AG09319 (cell line): ENCODE data around the gene PLSCR4.

Experiments used
- DNase-seq: peaks from one replicate; pipeline ENCODE4 v3.0.0-alpha.2; 2010; ENCODE audit warnings: low read depth; ENCODE audit errors: extremely low read depth
- TF ChIP-seq, protein P1 (sequence below): IDR thresholded peaks from 2 replicates; pipeline ENCODE4 v1.5.1; 2011; ENCODE audit warnings: low read depth, mild to moderate bottlenecking, inconsistent platforms, low read length, moderate library complexity

Gene PLSCR4

DNA sequence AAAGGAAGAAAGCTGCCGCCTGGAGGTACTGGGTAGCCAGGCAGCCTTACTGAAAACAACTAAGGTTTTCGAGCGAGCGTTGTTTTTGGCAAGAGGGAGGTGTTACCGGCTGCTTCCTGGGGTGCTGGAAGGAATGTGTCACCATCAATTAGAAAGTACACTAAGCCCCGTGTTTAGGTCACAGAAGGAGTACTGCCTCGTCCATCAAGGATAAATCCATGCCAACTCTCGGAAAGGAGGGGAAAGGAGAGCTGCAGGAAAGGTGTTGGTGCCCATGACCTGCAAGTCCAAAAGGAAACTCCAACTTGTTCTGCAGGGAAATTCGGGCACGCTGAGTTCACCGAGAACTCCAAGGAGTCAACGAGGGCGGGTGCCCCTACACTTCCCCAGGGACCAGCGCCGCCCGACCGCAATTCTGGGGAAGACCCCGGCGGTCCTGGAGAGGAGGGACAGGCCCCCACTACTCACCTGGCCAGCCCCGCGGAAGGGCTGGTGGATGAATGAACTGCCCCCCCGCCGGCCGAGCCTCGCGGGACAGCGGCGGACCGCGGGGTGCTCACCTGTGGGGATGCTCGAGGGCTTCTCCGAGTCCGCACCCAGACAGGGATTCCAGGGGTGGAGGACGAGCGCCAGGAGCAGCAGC lies 90.5 kb downstream of the PLSCR4 start:
- no peak for DNase-seq
- TF ChIP-seq, protein P1, sequence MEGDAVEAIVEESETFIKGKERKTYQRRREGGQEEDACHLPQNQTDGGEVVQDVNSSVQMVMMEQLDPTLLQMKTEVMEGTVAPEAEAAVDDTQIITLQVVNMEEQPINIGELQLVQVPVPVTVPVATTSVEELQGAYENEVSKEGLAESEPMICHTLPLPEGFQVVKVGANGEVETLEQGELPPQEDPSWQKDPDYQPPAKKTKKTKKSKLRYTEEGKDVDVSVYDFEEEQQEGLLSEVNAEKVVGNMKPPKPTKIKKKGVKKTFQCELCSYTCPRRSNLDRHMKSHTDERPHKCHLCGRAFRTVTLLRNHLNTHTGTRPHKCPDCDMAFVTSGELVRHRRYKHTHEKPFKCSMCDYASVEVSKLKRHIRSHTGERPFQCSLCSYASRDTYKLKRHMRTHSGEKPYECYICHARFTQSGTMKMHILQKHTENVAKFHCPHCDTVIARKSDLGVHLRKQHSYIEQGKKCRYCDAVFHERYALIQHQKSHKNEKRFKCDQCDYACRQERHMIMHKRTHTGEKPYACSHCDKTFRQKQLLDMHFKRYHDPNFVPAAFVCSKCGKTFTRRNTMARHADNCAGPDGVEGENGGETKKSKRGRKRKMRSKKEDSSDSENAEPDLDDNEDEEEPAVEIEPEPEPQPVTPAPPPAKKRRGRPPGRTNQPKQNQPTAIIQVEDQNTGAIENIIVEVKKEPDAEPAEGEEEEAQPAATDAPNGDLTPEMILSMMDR: peak; percentile 77

DNA sequence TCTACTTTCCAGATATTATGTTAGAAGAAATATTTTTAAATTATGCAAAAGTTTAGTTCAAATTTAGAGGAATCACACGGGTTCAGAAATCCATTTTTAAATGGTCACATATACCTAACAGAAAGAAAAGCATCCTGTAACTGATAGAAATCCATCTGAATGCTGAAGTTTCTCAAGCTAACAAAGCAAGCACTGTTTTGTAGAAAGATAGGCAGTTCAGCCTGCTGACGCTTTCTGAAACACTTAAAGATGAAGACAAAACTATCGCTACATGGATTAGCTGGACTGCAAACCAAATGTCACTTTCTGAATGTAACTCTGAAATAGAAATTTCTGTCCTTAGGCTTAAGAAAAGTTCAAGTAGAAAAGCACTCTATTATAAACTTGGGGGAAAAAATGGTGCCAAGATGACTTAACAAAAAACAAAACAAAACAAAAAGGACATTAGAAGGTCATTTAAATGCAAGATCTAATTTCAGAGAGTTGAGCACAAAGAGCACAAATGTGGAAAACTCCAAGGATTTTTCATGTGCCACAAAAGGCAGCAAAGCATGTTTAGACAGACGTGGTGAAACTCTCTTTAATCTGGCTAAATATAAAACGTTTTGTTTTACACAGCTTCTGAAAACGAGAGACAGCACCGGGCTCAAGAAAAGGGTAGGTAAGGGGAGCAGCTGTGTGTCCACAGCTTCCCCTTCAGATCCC lies 91.1 kb downstream of the PLSCR4 start:
- TF ChIP-seq, protein P1: no peak
- DNase-seq: no peak

DNA sequence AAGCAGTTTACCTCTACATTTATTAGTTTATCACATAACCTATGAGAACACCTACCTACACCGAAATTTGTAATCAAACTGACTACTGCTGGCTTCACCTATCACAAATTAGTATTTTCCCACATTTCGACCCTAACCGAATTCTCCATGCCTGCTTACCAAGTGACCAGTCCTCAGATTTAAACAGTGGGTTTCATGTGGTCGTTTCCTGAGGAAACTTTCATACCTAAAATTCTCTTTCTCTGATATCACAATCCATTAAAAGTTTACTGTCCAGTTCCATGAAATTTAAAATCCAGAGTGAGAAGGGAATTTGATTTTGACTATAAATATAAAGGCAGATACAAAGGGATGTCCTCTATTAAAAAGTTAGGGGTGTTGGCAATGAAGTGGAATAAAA lies 91.9 kb downstream of the PLSCR4 start:
- DNase-seq: no peak
- TF ChIP-seq, protein P1: no peak

DNA sequence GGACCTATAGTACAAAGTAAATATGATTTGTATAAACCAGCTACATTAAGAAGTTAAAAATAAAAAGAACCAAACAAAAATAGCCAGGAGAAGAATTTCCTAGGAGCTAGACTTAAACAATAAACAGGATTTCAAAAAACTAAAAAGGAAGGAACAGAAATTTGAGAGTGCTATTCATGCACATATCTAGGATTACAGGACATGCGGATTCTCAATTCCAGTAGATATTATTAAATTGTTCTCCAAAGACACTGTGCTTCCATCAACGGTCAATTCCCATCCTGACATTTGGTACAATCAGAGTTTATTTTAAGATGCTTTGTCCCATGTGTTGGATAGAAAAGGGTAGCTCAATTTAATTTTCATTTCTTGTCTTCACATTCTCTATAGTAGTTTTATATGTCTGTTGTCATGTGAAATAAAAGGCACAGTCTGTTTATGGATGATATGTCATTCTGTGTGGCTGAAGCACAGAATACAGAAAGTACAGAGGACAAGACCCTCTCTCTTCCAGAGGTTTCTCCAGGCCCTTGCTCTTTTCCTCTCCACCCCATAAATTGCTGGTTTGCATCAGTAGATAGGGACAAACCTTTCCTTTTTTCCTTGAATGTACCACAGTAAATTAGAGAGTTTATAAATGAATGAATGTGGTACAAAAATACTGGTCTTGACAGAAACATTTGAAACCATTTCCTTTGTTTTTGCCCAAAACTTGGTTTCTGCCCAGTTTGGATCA lies 93.4 kb downstream of the PLSCR4 start:
- TF ChIP-seq, protein P1: no peak
- no peak for DNase-seq

DNA sequence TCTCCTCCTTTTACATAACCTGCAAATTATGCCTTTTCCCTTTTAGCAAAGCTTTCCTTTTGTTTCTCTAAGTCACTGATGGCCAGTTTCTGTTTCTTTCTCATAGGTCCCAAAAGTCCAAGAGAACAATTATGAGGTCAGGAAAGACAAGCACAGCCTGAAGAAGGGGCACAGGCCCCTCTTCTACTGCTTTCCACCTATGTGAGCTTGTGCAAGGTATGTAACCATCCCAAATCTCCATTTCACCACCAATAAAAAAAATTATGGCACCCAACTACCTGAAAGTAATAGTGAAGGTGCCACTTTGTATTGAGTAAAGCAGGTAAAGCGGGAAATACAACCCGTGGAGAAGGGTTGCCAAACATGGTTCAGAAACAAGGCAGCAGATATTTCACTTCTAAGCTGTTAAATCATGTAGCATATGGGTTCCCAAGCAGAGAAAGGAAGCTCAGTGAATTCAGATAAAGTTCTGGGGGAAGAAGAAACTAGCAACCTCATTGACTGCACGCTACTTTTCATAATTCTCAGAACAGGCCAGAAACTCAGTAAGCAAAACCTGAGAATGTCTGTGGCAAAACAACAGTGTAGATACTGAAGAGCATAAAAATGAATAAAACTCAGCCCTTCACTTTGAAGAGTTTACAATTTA lies 94.1 kb downstream of the PLSCR4 start:
- TF ChIP-seq, protein P1: no peak
- DNase-seq: no peak

DNA sequence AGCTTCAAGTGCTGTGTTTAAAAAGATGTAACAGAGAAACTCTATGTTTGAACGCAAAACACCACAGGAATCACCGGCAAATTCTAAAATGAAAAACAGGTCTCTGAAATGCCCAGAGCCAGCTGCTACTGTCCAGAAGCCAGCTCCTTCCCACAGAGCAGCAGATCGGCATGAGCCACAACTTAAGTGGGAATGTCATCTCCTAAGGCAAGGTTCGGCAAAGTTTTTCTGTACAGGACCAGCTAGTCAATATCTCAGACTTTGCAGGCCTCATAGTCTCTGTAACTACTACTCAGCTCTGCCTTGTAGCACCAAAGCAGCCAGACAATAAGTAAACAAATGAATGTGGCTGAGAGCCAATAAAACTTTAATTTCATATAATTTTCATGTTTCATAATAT lies 94.8 kb downstream of the PLSCR4 start:
- TF ChIP-seq, protein P1: no peak
- DNase-seq: no peak
